ENCODE data around the gene NT5M.

The NT5M gene

GRCh38 chr17:17388657-17389496, 85.7 kb downstream of the NT5M start:
- H3K27ac ChIP-seq = no peak overlapping the region
- TF ChIP-seq ZFX (IDR thresholded peaks at IDR 0.05) (no peak), CTCF (conservative IDR thresholded peaks at IDR 0.05) (no peak)

GRCh38 chr17:17391668-17392370, 88.6 kb downstream of the NT5M start:
- TF ChIP-seq ZFX (IDR thresholded peaks at IDR 0.05) (no peak), CTCF (conservative IDR thresholded peaks at IDR 0.05) (no peak)
- H3K27ac ChIP-seq = no peak overlapping the region

GRCh38 chr17:17393976-17394375, 90.8 kb downstream of the NT5M start:
- TF ChIP-seq CTCF (conservative IDR thresholded peaks at IDR 0.05) (no peak), ZFX (IDR thresholded peaks at IDR 0.05) (no peak)
- H3K27ac ChIP-seq = no peak overlapping the region

- TF ChIP-seq ZFX (IDR thresholded peaks at IDR 0.05) (no peak), CTCF (conservative IDR thresholded peaks at IDR 0.05) (no peak)
- no peak overlapping the region for H3K27ac ChIP-seq
Observed at GRCh38 chr17:17394494-17394893, 91.3 kb downstream of the NT5M start.

- H3K27ac ChIP-seq = no peak overlapping the region
- no peak for TF ChIP-seq ZFX (IDR thresholded peaks at IDR 0.05)
- TF ChIP-seq CTCF (conservative IDR thresholded peaks at IDR 0.05) = no peak
Observed at GRCh38 chr17:17395246-17395802, 92.2 kb downstream of the NT5M start.

GRCh38 chr17:17395885-17396284, 92.7 kb downstream of the NT5M start:
- no peak overlapping the region for H3K27ac ChIP-seq

More at GRCh38 chr17:17395885-17396284, 92.7 kb downstream of the NT5M start:
- TF ChIP-seq CTCF (conservative IDR thresholded peaks at IDR 0.05) (no peak), ZFX (IDR thresholded peaks at IDR 0.05) (no peak)
